Stomach (tissue), 4 donors: ENCODE data around the gene HNRNPF.

Experiments
- EP300 ChIP-seq: sonication (generic); formaldehyde crosslinking; IDR thresholded peaks from one replicate; pipeline ENCODE4 v1.6.1; 2017; ENCODE audit warnings: antibody characterized with exemption
- POLR2A ChIP-seq, 4 donors: fragments of 450-650 bp; IDR thresholded peaks; one replicate each; pipeline ENCODE4 v1.6.1; 2016; ENCODE audit warnings: antibody characterized with exemption in 4 of 4, control low read depth in 2 of 4, mild to moderate bottlenecking in 1 of 4, moderate library complexity in 1 of 4
- POLR2AphosphoS5 ChIP-seq, 3 donors: sonication (generic); formaldehyde crosslinking; IDR thresholded peaks; one replicate each; pipeline ENCODE4 v1.6.1; 2016; ENCODE audit warnings: antibody characterized with exemption in 3 of 3
- TF ChIP-seq, protein P1 (sequence below), 7 experiments: fragments of 450-650 bp in 4 of 7; fragments of 200-600 bp in 3 of 7; sonication (generic) in 3 of 7; IDR thresholded peaks; one replicate each; pipeline ENCODE4 v1.5.1; 2016 to 2019; ENCODE audit warnings: antibody characterized with exemption in 7 of 7, control low read depth in 2 of 7, mild to moderate bottlenecking in 1 of 7

GRCh38 chr10:43348511-43349312, 60.3 kb downstream of the HNRNPF start:
- TF ChIP-seq POLR2AphosphoS5 (IDR thresholded peaks at IDR 0.05) (peak in 1 of 3 donors; percentile 26), POLR2A (IDR thresholded peaks at IDR 0.05) (no peak), EP300 (no peak)
- TF ChIP-seq, protein P1, sequence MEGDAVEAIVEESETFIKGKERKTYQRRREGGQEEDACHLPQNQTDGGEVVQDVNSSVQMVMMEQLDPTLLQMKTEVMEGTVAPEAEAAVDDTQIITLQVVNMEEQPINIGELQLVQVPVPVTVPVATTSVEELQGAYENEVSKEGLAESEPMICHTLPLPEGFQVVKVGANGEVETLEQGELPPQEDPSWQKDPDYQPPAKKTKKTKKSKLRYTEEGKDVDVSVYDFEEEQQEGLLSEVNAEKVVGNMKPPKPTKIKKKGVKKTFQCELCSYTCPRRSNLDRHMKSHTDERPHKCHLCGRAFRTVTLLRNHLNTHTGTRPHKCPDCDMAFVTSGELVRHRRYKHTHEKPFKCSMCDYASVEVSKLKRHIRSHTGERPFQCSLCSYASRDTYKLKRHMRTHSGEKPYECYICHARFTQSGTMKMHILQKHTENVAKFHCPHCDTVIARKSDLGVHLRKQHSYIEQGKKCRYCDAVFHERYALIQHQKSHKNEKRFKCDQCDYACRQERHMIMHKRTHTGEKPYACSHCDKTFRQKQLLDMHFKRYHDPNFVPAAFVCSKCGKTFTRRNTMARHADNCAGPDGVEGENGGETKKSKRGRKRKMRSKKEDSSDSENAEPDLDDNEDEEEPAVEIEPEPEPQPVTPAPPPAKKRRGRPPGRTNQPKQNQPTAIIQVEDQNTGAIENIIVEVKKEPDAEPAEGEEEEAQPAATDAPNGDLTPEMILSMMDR (IDR thresholded peaks at IDR 0.05): peak in 5 of 7 experiments; percentile 43 to 88 (median 82)
